ENCODE measurements around the gene SKIC3. TPM values are rescaled to one million over a fixed set of nuclear protein-coding genes. Genes with fewer than 3 reads are reported as not detected.

Gene SKIC3
- total and polyA plus RNA-seq, 3 donors from 2014 or later, result 10.3 to 50.6 (median 45.8) TPM

GRCh38 chr5:95565280-95565920, 10.6 kb upstream of the SKIC3 start:
- H3K4me1 ChIP-seq, result no peaks in the 10 kb centered on the region
- 80 to 92% methylated on average over 4 of the region's 4 CpGs for WGBS, 2 donors
- H3K36me3 ChIP-seq (ENCODE audit: low read depth, missing control alignments), result no peaks in the 10 kb centered on the region

GRCh38 chr5:95564450-95564849, 9.7 kb upstream of the SKIC3 start:
- H3K36me3 ChIP-seq (ENCODE audit: low read depth, missing control alignments), result no peaks in the 10 kb centered on the region
- no peak overlapping the region for H3K27ac ChIP-seq
- TF ChIP-seq POLR2A (IDR thresholded peaks at IDR 0.05) (no peak), CTCF (IDR thresholded peaks at IDR 0.05) (no peak)
- WGBS, 2 donors, result 70 to 72% methylated on average over 4 of the region's 4 CpGs
- H3K4me3 ChIP-seq, result no peak overlapping the region
- no peak for DNase-seq
- H3K9me3 ChIP-seq, result no peaks in the 10 kb centered on the region
- no peaks in the 10 kb centered on the region for H3K4me1 ChIP-seq
- H3K27me3 ChIP-seq, result no peaks in the 10 kb centered on the region
- intact Hi-C loops (cut with DNase I; ENCODE audit: low total_unique reads), result no loop called here

More at GRCh38 chr5:95565280-95565920, 10.6 kb upstream of the SKIC3 start:
- intact Hi-C loops (cut with DNase I; ENCODE audit: low total_unique reads), result no loop called here
- Histone ChIP-seq H3K4me3 (no peak overlapping the region), H3K27ac (no peak overlapping the region), H3K27me3 (no peaks in the 10 kb centered on the region), H3K9me3 (no peaks in the 10 kb centered on the region)
- no peak for TF ChIP-seq POLR2A (IDR thresholded peaks at IDR 0.05)
- TF ChIP-seq CTCF (IDR thresholded peaks at IDR 0.05), result no peak
- no peak for DNase-seq

- TF ChIP-seq CTCF (IDR thresholded peaks at IDR 0.05) (no peak), POLR2A (IDR thresholded peaks at IDR 0.05) (no peak)
- no peaks in the 10 kb centered on the region for H3K27me3 ChIP-seq
- H3K4me3 ChIP-seq, result no peak overlapping the region
- DNase-seq, result no peak
- 90 to 91% methylated on average over 5 of the region's 5 CpGs for WGBS, 2 donors
- H3K27ac ChIP-seq, result no peak overlapping the region
- H3K9me3 ChIP-seq, result no peaks in the 10 kb centered on the region
- intact Hi-C loops (cut with DNase I; ENCODE audit: low total_unique reads), result no loop called here
- H3K4me1 ChIP-seq, result no peaks in the 10 kb centered on the region
- H3K36me3 ChIP-seq (ENCODE audit: low read depth, missing control alignments), result no peaks in the 10 kb centered on the region
These were observed 8.6 kb upstream of the SKIC3 start for GRCh38 chr5:95563367-95563766.

GRCh38 chr5:95562282-95562681, 7.5 kb upstream of the SKIC3 start:
- Histone ChIP-seq H3K4me3 (no peak overlapping the region), H3K27ac (no peak overlapping the region), H3K9me3 (no peaks in the 10 kb centered on the region), H3K36me3 (ENCODE audit: low read depth, missing control alignments) (no peaks in the 10 kb centered on the region), H3K4me1 (no peaks in the 10 kb centered on the region), H3K27me3 (no peaks in the 10 kb centered on the region)
- 71 to 80% methylated on average over 1 of the region's 1 CpG for WGBS, 2 donors
- no peak for TF ChIP-seq POLR2A (IDR thresholded peaks at IDR 0.05)
- no peak for TF ChIP-seq CTCF (IDR thresholded peaks at IDR 0.05)
- intact Hi-C loops (cut with DNase I; ENCODE audit: low total_unique reads), result no loop called here
- no peak for DNase-seq

GRCh38 chr5:95557841-95558240, 3.1 kb upstream of the SKIC3 start:
- no peaks in the 10 kb centered on the region for H3K36me3 ChIP-seq (ENCODE audit: low read depth, missing control alignments)
- H3K27me3 ChIP-seq, result no peaks in the 10 kb centered on the region
- no peak for TF ChIP-seq POLR2A (IDR thresholded peaks at IDR 0.05)
- TF ChIP-seq CTCF (IDR thresholded peaks at IDR 0.05), result no peak
- no peak overlapping the region for H3K27ac ChIP-seq
- H3K9me3 ChIP-seq, result no peaks in the 10 kb centered on the region
- intact Hi-C loops (cut with DNase I; ENCODE audit: low total_unique reads), result no loop called here
- WGBS, 2 donors, result 70 to 88% methylated on average over 2 of the region's 2 CpGs
- DNase-seq, result no peak
- no peak overlapping the region for H3K4me3 ChIP-seq
- H3K4me1 ChIP-seq, result peaks cover 8% of the 10 kb centered on the region

Data from testis (tissue), 3 donors.